ENCODE results near the gene MARCHF5. TPM values are rescaled to one million over a fixed set of nuclear protein-coding genes. Genes with fewer than 3 reads are reported as not detected.

MARCHF5 gene
- total and polyA plus RNA-seq, 2 donors (not counting 1 experiment from before 2014, with no cell fraction given): 7.2 to 25.9 TPM

DNA sequence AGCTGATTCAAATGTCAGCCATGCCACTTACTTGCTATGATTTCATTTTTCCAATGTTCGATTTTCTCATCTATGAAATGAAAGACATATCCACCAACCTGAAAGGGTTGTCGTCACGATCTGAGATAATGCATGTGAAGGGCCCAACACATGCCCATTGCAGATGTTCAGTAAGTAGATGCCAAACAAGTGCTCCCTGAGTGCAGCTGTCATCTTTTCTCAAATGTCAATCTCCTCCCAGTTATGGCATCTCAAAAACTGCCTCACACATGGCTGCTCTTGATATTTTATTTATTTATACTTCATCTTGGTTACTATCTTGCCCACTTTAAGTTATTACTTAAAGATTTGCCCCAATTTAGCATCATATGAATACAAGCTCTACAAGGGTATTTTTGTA lies 16.9 kb upstream of the MARCHF5 start:
- no peak overlapping the region for H2AFZ ChIP-seq (ENCODE audit: insufficient read depth, low read depth, low read length, poor library complexity, severe bottlenecking)
- Mint-ChIP-seq H3K9me3 (ENCODE audit: insufficient read depth) (no peaks in the 10 kb centered on the region), H3K27me3 (no peaks in the 10 kb centered on the region), H3K27ac (no peak overlapping the region), H3K4me3 (no peak overlapping the region), H3K4me1 (no peaks in the 10 kb centered on the region)
- H3K36me3 ChIP-seq (replicated peaks in 1 of 2; ENCODE audit: control extremely low read depth in 1 of 2, control insufficient read depth in 1 of 2, extremely low read depth in 1 of 2, insufficient read depth in 2 of 2, low read length in 1 of 2): no peaks in the 10 kb centered on the region
- H3K4me2 ChIP-seq (replicated peaks; ENCODE audit: low read depth, low read length, poor library complexity, severe bottlenecking): no peak overlapping the region
- no peak for ATAC-seq (ENCODE audit: low read depth)
- intact Hi-C loops (cut with micrococcal nuclease): no loop called here
- DNase-seq: no peak
- 93% methylated on average over 3 of the region's 3 CpGs for WGBS (ENCODE audit: insufficient coverage)
- H3K27ac ChIP-seq (ENCODE audit: low read length in 2 of 2): no peak overlapping the region
- no peaks in the 10 kb centered on the region for H3K27me3 ChIP-seq (replicated peaks in 1 of 4; ENCODE audit: control extremely low read depth in 1 of 4, control insufficient read depth in 3 of 4, insufficient read depth in 4 of 4, low read length in 3 of 4)
- H3K9me3 ChIP-seq (ENCODE audit: control extremely low read depth in 1 of 3, control insufficient read depth in 2 of 3, insufficient read depth in 1 of 3, low read length in 2 of 3): no peaks in the 10 kb centered on the region
- no peaks in the 10 kb centered on the region for H4K20me1 ChIP-seq (ENCODE audit: control insufficient read depth, insufficient read depth, low read length, poor library complexity, severe bottlenecking)
- TF ChIP-seq EZH2 (IDR thresholded peaks at IDR 0.05; ENCODE audit: borderline replicate concordance, insufficient read depth, low read depth, low read length, poor library complexity, severe bottlenecking): no peak
- H3K4me1 ChIP-seq (ENCODE audit: control insufficient read depth in 2 of 2, insufficient read depth in 2 of 2, low read length in 2 of 2): no peaks in the 10 kb centered on the region
- H3K9ac ChIP-seq (ENCODE audit: low read length): no peak overlapping the region
- peaks cover 6% of the 10 kb centered on the region for H3K79me2 ChIP-seq (ENCODE audit: control insufficient read depth, insufficient read depth, low read length)
- POLR2A ChIA-PET: no interaction called here
- no peak overlapping the region for H3K4me3 ChIP-seq (ENCODE audit: control extremely low read depth in 1 of 5, extremely low read depth in 1 of 5, insufficient read depth in 1 of 5, low read depth in 2 of 5, low read length in 4 of 5)
- CTCF ChIA-PET: interaction anchor here (0.5 kb wide), 1 partner anchor 1225 kb away, joined by 3 read pairs; no protein-coding TSS in a partner anchor

DNA sequence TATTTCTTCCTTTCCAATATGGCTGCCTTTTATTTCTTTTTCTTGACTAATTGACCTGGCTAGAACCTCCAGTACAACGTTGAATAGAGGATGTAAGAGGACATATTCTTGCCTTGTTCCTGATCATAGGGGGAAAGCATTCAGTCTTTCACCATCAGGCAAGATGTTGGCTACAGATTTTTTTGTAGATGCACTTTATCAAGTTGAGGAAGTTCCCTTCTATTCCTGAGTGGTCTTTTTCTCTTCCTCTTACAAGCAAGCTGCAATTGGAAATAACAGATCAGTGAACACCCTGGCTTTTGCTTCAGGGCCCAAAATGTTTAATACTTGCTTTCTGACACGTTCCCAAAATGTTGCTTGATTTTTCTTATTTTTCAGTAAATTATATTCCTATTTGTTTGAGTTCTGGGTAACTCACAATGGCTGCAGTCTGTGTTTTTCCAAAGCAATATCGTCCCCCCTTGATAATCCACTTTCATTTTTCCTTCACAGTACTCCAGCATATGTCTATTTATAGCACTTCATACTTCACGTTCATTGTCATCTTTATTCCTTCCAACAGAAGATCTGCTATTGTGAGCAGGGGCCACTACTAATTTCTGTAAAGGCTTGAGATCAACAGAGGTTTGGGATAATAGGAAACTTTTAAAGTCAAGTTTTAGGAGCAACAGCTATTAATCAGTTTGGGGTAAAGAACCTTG lies 11.8 kb upstream of the MARCHF5 start:
- no peaks in the 10 kb centered on the region for H4K20me1 ChIP-seq (ENCODE audit: control insufficient read depth, insufficient read depth, low read length, poor library complexity, severe bottlenecking)
- no peak for TF ChIP-seq EZH2 (IDR thresholded peaks at IDR 0.05; ENCODE audit: borderline replicate concordance, insufficient read depth, low read depth, low read length, poor library complexity, severe bottlenecking)
- TF ChIP-seq, protein P1, sequence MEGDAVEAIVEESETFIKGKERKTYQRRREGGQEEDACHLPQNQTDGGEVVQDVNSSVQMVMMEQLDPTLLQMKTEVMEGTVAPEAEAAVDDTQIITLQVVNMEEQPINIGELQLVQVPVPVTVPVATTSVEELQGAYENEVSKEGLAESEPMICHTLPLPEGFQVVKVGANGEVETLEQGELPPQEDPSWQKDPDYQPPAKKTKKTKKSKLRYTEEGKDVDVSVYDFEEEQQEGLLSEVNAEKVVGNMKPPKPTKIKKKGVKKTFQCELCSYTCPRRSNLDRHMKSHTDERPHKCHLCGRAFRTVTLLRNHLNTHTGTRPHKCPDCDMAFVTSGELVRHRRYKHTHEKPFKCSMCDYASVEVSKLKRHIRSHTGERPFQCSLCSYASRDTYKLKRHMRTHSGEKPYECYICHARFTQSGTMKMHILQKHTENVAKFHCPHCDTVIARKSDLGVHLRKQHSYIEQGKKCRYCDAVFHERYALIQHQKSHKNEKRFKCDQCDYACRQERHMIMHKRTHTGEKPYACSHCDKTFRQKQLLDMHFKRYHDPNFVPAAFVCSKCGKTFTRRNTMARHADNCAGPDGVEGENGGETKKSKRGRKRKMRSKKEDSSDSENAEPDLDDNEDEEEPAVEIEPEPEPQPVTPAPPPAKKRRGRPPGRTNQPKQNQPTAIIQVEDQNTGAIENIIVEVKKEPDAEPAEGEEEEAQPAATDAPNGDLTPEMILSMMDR (IDR thresholded peaks at IDR 0.05): no peak
- H3K79me2 ChIP-seq (ENCODE audit: control insufficient read depth, insufficient read depth, low read length): peaks cover 35% of the 10 kb centered on the region
- no peak overlapping the region for H3K4me3 ChIP-seq (ENCODE audit: control extremely low read depth in 1 of 5, extremely low read depth in 1 of 5, insufficient read depth in 1 of 5, low read depth in 2 of 5, low read length in 4 of 5)
- no peak overlapping the region for H3K9ac ChIP-seq (ENCODE audit: low read length)
- no peak overlapping the region for H3K4me3 Mint-ChIP-seq
- no peak overlapping the region for H3K4me2 ChIP-seq (replicated peaks; ENCODE audit: low read depth, low read length, poor library complexity, severe bottlenecking)
- H3K9me3 ChIP-seq (ENCODE audit: control extremely low read depth in 1 of 3, control insufficient read depth in 2 of 3, insufficient read depth in 1 of 3, low read length in 2 of 3): no peaks in the 10 kb centered on the region
- ATAC-seq (ENCODE audit: low read depth) (no peak), DNase-seq (no peak)
- peaks cover 1 to 3% of the 10 kb centered on the region in 2 donors for H3K4me1 ChIP-seq (ENCODE audit: control insufficient read depth in 2 of 2, insufficient read depth in 2 of 2, low read length in 2 of 2)
- no peak overlapping the region for H2AFZ ChIP-seq (ENCODE audit: insufficient read depth, low read depth, low read length, poor library complexity, severe bottlenecking)
- ChIA-PET CTCF (interaction anchor here (1.7 kb wide), 1 partner anchor 11 kb away, joined by 5 read pairs; the partner anchor contains the start of genes CPEB3 and MARCHF5), POLR2A (no interaction called here)
- no peaks in the 10 kb centered on the region for H3K27me3 Mint-ChIP-seq
- no peaks in the 10 kb centered on the region for H3K27me3 ChIP-seq (replicated peaks in 1 of 4; ENCODE audit: control extremely low read depth in 1 of 4, control insufficient read depth in 3 of 4, insufficient read depth in 4 of 4, low read length in 3 of 4)
- H3K27ac Mint-ChIP-seq: no peak overlapping the region
- intact Hi-C loops (cut with micrococcal nuclease): no loop called here
- H3K36me3 ChIP-seq (replicated peaks in 1 of 2; ENCODE audit: control extremely low read depth in 1 of 2, control insufficient read depth in 1 of 2, extremely low read depth in 1 of 2, insufficient read depth in 2 of 2, low read length in 1 of 2): no peaks in the 10 kb centered on the region
- WGBS (ENCODE audit: insufficient coverage): no CpG with 5 or more reads among the region's 4 CpGs
- peaks cover 3% of the 10 kb centered on the region for H3K4me1 Mint-ChIP-seq
- no peak overlapping the region for H3K27ac ChIP-seq (ENCODE audit: low read length in 2 of 2)
- no peaks in the 10 kb centered on the region for H3K9me3 Mint-ChIP-seq (ENCODE audit: insufficient read depth)
